ENCODE measurements around the gene ZBTB47.

ZBTB47 gene

DNA sequence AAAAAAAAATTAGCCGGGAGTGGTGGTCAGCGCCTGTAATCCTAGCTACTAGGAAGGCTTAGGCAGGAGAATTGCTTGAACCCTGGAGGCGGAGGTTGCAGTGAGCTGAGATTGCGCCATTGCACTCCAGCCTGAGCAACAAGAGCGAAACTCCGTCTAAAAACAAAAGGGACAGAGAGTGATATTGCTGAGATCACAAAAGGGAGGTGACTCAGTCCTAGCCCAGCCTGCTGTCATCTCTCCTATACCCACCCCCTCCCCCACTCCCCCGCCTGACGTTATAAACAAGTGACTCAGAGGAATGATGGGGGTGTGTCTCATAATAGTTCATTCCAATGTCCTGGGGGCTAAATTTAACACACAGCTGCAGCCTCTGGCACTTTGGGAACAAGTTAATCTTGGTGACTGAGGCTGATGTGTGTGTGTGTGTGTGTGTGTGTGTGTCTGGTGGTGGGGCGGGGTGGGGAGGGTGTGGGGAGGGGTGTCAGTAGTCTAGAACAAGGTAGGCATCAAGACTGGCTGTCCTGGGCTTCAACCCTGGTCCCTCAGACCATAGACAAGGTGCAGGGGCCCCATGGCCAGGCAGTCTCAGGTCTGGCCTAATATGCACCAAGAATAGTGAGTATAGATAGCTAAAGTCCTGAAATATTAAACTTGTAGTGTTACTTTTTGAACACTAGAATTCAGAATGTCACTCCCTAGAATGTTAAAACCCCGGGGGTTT, 30.5 kb downstream of the ZBTB47 start:
- TF ChIP-seq, protein P1, sequence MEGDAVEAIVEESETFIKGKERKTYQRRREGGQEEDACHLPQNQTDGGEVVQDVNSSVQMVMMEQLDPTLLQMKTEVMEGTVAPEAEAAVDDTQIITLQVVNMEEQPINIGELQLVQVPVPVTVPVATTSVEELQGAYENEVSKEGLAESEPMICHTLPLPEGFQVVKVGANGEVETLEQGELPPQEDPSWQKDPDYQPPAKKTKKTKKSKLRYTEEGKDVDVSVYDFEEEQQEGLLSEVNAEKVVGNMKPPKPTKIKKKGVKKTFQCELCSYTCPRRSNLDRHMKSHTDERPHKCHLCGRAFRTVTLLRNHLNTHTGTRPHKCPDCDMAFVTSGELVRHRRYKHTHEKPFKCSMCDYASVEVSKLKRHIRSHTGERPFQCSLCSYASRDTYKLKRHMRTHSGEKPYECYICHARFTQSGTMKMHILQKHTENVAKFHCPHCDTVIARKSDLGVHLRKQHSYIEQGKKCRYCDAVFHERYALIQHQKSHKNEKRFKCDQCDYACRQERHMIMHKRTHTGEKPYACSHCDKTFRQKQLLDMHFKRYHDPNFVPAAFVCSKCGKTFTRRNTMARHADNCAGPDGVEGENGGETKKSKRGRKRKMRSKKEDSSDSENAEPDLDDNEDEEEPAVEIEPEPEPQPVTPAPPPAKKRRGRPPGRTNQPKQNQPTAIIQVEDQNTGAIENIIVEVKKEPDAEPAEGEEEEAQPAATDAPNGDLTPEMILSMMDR (IDR thresholded peaks at IDR 0.05), result no peak

GRCh38 chr3:42684632-42685362, 31.3 kb downstream of the ZBTB47 start:
- TF ChIP-seq, protein P1 (IDR thresholded peaks at IDR 0.05), result no peak

DNA sequence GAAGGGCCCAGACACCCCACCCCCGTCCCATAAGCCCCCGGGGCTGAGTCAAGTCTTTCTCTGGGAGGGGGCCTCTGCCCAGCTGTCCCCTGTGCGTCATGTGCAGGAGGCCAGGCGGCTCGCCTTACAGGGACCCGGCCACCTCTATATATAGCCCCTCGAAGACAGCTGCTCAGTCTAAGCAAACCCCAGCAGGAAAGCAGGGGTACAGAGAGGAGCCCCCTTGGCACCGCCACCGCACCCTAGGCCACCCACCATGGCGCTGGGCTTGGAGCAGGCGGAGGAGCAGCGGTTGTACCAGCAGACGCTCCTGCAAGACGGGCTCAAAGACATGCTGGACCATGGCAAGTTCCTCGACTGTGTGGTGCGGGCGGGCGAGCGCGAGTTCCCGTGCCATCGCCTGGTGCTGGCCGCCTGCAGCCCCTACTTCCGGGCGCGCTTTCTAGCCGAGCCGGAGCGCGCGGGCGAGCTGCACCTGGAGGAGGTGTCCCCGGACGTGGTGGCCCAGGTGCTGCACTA, 31.9 kb downstream of the ZBTB47 start, which contains the start of gene KLHL40:
KLHL40 (plus strand) TSS at position 175 of the 519 bp plus-strand sequence; CDS start at position 257, 82 bp downstream.
- TF ChIP-seq, protein P1 (IDR thresholded peaks at IDR 0.05), result no peak

GRCh38 chr3:42685891-42686820, 32.7 kb downstream of the ZBTB47 start:
- TF ChIP-seq, protein P1 (IDR thresholded peaks at IDR 0.05), result no peak

DNA sequence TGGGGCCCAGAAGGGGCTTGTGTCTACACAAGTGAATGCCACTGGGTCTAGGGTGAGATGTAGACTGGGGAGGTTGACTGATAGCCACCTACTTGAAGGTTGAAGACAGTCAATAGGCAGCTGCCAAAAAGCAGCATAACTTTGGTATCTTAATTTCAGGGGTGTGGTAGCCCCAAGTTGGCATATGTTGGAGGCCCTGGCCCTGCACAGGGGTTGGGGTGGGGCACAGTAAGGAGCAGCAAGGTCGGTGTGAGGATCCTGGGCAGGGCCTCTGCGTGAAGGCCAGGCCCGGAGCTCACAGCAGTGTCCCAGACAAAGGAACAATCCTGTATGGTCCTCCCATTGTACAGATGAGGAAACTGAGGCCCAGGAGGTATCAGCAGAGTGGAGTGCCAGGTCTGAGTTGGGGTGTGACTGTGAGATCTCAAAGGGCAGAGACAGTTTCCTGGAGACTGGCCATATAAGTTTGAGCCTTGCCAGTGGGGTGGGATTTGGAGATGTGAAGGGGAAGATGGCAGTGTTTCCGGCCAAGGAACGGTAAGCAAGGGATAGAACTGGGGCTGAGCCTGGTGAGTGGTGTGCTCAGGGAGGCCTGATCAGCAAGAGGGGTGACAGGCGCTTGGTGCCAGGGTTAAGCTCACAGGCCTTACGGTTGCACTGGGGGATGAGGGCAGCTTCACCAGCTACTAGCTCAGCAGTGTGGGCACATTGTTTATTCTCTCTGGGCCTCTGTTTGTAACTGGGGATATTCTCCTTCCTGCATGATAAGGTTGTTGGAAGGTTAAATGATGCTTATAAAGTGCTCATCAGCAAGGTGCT, 33.5 kb downstream of the ZBTB47 start:
- TF ChIP-seq, protein P1 (IDR thresholded peaks at IDR 0.05), result no peak

- TF ChIP-seq, protein P1 (IDR thresholded peaks at IDR 0.05), result no peak
Observed at GRCh38 chr3:42688016-42688415, 34.5 kb downstream of the ZBTB47 start.
